Endothelial cell of hepatic sinusoid (primary cell): ENCODE data around the gene CYP24A1.

Experiments
- in situ Hi-C: cut with HindIII; loops from 2 replicates; pipeline ENCODE4 v1.10.0; 2017; ENCODE audit warnings: low sequenced_read_pairs

The CYP24A1 gene

DNA sequence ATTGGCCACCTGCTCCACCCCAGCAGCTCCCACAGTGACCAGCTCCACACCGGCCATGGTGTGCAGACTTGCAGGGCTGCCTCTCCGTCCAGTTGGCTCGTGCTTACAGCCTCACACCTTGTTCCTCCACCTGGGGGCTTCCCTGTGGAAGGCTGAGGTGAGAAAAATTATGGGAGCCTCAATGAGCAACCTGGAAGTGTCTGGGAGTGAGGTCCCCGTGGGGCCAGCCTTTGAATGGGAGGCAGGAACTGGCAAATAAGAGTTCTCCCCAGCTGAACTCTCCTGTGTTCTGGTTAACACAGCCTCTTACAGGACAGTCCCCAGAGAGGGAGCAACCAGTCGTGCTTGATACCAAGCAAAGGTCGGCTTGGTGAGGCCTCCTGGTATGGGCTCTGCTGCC lies 30.3 kb upstream of the CYP24A1 start:
- in situ Hi-C loops, result no loop called here

GRCh38 chr20:54203281-54203680 lies 29.5 kb upstream of the CYP24A1 start:
- in situ Hi-C loops, result no loop called here

DNA sequence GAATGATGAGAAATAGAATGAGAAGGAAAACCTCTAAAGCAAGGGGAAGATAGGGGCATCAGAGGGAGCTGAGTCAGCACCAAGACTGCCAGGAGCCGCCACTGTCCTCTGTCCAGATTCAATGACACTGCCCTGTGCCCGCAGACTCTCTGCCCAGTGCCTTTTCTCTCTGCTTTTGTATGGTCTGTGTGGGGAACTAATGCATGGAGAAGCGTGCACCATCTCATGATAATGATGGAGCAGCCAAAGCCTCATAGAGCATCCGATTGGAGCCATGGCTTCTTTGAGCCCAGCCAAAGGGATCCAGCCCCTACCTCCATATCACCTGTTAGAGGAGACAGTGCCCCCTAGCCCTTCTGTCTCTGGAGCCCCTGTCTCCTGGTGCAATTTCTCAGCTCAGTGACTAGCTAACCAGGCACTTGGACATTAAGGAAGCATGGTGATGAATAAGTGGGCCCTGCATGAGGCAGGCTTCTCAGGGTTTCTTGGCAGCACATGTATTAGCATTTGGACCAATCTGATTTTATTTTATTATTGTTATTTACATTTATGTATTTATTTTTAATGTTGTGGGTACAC lies 27.6 kb upstream of the CYP24A1 start:
- in situ Hi-C loops, result no loop called here

DNA sequence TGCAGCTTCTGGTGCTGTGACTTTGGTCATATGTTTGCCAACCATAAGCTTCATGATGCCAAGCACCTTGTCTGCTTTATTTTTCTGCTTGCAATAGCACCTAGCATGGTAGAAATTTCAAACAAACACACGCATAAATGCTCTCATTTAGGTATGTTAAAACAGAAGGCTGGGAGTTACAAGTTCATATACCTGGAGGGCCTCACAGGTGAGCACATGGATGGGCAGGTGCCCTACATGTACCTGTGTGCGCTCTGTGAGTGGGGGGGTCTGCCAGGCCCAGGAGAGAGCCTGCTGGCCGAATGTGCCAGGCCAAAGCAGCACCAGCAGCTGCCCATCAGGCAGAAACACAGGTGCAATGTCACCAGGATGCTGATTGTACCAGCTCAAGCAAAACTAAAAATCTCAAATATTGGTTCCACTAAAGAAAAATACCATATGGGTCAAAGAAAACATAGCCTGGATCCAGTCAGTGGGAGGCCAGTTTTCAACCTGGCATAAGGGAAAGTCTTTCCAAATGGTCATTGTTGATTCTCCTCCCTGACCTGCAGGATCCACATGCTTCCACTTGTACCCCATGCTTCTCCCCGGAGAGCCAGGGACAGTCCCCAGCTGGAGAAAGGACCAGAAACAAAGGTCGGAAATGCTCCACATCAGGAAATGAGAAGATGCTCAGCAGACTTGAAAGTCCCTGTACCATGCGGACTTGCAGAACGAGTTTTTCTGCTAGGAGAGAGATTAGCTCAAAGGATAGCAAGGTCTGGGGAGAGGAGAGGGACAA lies 26.9 kb upstream of the CYP24A1 start:
- in situ Hi-C loops, result no loop called here

DNA sequence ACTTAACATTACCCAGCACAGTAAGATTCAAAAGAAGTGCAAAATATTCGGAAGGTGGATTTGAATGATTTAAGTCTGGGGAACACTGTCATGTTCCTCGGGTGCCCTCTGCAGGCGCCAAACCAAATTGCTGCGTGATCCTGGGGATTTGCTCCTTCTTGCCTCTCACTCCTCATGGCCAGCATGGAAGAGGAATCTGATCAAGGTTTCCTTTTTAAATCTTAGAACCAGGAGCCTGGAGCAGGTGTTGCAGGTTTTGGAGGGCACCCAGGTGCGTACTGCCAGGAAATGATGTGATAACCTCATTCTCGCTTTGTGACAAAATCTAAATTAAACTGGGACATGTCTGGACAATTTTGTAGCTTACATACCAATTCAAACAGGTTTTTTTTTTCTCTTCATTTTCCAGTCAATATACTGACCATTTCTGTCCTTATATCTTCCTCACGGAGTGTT lies 26.0 kb upstream of the CYP24A1 start:
- in situ Hi-C loops, result loop anchor here (10.0 kb wide), 1 partner anchor 95 kb away; no protein-coding TSS in a partner anchor

DNA sequence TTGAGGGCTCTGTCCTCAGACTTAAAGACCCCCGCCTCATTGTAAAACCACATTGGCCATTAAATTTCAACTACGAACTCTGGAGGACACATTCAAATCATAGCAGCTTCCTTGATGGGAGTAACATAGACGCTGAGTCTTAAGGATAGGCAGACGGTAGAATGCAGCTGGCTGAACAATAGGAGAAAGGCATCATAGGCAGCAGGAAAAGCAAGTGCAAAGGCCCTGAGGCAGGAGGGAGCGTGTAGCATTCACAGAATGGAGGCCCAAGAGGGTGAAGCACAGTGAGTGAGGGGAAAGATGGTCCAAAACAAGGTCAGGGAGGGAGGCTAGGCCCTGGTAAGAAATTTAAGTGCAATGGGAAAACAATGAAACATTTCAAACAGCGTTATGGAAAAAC lies 25.5 kb upstream of the CYP24A1 start:
- in situ Hi-C loops, result loop anchor here (10.0 kb wide), 1 partner anchor 94 kb away; no protein-coding TSS in a partner anchor

GRCh38 chr20:54197621-54198604 lies 24.1 kb upstream of the CYP24A1 start:
- in situ Hi-C loops, result loop anchor here (10.0 kb wide), 1 partner anchor 93 kb away; no protein-coding TSS in a partner anchor

DNA sequence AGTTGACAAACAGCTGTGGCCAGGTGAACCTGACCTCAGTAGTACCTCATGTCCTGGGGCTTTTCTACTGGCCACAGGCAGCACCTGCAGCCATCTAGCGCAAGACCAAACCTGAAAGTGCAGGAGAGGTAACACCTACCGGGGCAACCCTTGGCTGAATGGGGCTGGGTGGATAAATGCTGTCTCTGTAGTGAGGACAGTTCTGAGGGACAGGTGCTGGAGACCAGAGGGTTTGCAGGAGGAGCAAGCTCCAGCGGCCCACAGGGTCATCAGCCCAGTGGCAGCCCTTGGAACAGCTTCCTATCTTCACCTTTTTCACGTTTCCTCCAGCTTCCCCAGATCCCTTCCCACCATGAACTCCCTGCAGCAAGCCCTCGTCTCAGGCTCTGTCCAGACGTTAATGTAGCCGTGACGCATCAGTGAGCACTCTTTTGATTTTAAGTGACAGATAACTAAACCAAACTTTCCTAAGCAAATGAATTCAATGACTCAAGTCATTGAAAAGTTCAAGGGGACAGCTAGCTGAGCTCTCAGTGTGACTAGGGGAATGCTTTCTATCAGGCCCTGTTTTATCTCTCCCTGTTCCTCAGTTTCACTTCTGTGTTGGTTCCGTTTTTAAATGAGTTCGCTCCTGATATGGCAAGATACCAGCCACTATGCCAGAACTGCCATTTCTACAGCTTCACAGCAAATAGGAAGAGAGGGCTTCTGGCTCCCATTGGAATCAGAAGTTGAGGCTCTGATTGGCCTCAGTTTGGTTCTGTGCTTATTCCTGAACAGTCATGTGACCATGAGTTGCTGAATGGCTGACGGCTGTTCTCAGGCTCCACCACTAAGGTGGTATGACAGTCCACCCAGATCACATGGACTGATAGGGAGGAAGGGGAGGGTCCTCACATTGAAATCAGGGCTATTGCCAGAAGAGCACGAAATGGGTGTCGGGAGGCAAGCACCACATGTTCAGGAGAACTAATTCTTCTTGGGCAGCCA lies 22.0 kb upstream of the CYP24A1 start:
- in situ Hi-C loops, result loop anchor here (10.0 kb wide), 1 partner anchor 91 kb away; no protein-coding TSS in a partner anchor

- in situ Hi-C loops, result loop anchor here (10.0 kb wide), 1 partner anchor 90 kb away; no protein-coding TSS in a partner anchor
These were observed 21.1 kb upstream of the CYP24A1 start for GRCh38 chr20:54194724-54195438.

- in situ Hi-C loops, result loop anchor here (10.0 kb wide), 1 partner anchor 89 kb away; no protein-coding TSS in a partner anchor
These were observed 20.0 kb upstream of the CYP24A1 start for GRCh38 chr20:54193817-54194216.

DNA sequence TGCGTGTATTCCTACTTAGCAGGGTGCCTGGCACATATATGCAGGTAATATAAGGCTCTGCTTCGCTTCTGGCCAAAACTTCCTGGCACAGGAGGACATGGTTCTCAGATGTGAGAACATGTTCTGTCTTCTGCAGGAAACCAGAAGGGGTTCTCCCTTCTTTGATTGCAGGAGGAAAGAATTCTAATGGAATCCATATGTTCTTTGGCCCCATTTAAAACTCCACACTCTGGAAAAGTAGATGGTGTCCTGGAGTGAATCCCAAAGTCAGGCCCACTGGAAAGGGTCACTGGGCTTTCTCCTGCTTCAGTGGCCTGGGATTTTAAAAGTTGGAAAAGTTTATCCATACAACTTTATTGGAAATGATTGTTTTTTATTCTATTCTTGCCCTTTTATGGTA lies 16.4 kb upstream of the CYP24A1 start:
- in situ Hi-C loops, result loop anchor here (10.0 kb wide), 1 partner anchor 85 kb away; no protein-coding TSS in a partner anchor

GRCh38 chr20:54189630-54190029 lies 15.8 kb upstream of the CYP24A1 start:
- in situ Hi-C loops, result loop anchor here (10.0 kb wide), 1 partner anchor 85 kb away; no protein-coding TSS in a partner anchor

- in situ Hi-C loops, result no loop called here
These were observed 14.5 kb upstream of the CYP24A1 start for GRCh38 chr20:54188132-54188849.

- in situ Hi-C loops, result no loop called here
These were observed 11.3 kb upstream of the CYP24A1 start for GRCh38 chr20:54184904-54185626.

DNA sequence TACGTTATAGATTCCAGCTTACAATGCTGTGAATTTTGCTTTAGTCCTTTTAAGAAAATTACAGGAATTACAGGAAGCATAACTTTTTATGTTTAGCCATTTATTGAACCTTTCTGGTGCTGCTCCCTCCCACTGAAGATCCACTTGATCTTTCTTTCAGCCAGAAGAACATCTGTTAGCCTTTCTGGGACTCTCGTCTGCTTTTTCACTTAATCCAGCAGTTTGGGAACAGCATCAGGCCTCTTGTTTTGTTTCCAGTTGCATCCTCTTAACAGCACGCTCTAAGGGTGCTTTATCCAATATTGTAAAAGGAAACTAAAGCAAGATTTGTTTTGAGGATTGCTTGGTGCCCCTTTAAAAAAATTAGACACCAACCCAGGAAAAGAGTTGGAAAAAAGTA lies 10.3 kb upstream of the CYP24A1 start:
- in situ Hi-C loops, result no loop called here

GRCh38 chr20:54180931-54181330 lies 7.1 kb upstream of the CYP24A1 start:
- in situ Hi-C loops, result no loop called here

DNA sequence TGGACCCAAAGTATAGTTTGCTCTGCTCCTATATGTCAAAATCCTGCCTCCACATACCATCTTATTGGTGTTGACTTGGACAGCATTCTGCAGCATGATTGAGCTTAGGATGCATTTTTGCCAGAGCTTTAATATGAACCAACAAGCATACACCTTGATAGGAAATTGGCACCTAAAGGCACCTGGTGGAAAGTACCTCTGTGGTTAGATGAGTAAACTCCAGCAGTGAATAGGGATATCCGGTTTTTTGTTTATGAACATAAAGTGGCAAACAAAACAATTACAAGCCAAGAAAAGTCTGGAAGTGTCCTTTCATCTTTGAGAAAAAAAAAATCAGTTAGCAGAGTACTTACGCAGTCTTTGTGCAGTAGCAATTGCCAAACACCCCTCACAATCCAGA lies 6.2 kb upstream of the CYP24A1 start:
- in situ Hi-C loops, result loop anchor here (5.0 kb wide), 1 partner anchor 93 kb away; no protein-coding TSS in a partner anchor
